ENCODE measurements around the gene AURKB.

DNA sequence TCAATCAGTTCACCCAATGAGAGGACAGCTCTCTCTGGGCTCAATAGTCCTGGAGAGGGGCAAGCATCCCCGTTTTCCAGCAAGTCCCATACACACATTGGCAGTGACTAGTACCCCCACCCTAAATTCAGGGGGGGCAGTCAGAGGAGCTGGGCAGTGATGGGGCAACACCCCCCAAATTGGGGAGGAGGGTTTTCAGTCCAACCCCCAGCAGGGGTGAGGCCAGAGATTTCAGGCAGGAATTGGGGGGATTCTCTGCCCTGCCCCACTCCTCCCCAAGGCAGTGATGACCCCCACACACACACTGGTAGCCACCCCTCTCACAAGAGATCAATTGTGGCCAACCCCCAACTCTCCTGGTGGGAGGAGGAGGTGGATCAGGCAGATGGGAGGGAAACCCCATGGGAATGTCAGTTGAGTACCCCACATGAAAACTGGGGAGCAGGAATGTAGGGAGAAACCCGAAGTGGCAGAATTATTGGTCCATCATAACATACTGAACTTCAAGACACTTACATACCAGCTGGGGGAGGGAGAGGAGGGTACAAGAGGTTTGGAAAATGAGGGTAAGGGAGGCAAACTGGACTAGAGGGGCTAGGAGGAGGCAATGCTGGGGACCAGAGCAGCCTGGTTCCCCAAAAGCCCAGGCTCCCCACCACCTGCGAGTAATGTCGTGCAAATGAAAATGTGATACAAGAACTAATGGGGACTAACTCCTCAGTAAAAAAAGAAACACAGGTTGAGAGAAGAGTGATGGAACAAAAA is 50.7 kb downstream of the AURKB start:
- TF ChIP-seq POLR2AphosphoS2 (IDR thresholded peaks at IDR 0.05; ENCODE audit: low read depth, low read length) (no peak), POLR2AphosphoS5 (IDR thresholded peaks at IDR 0.05; ENCODE audit: low read length) (no peak), ETV6 (conservative IDR thresholded peaks at IDR 0.05 in 1 of 2, IDR thresholded peaks at IDR 0.05 in 1 of 2; ENCODE audit: borderline replicate concordance in 1 of 2, low read depth in 1 of 2) (no peak), STAT3 (IDR thresholded peaks at IDR 0.05; ENCODE audit: low read depth, low read length) (no peak)

Data from GM12878 (cell line).